HG03442 (cell line): Measurements from ENCODE around the gene TMED1.

Experiments used
- ATAC-seq: cut with Tn5 transposase; IDR thresholded peaks from one replicate; pipeline ENCODE4 v1.9.1; 2021; ENCODE audit warnings: mild to moderate bottlenecking, moderate library complexity; ENCODE audit not compliant: unreplicated experiment

TMED1 gene

GRCh38 chr19:10832939-10833296, 3.1 kb downstream of the TMED1 start:
- no peak for ATAC-seq

GRCh38 chr19:10831987-10832938, 3.7 kb downstream of the TMED1 start:
- no peak for ATAC-seq

GRCh38 chr19:10830931-10831779, 4.9 kb downstream of the TMED1 start:
- no peak for ATAC-seq

- ATAC-seq: no peak
Measured at GRCh38 chr19:10830370-10830769, 5.6 kb downstream of the TMED1 start.

- no peak for ATAC-seq
Measured at GRCh38 chr19:10829967-10830366, 6.0 kb downstream of the TMED1 start.

- ATAC-seq: no peak
Measured at GRCh38 chr19:10828981-10829821, 6.8 kb downstream of the TMED1 start.

- no peak for ATAC-seq
Measured at GRCh38 chr19:10826846-10827245, 9.2 kb downstream of the TMED1 start.

- no peak for ATAC-seq
Measured at GRCh38 chr19:10826231-10826630, 9.8 kb downstream of the TMED1 start.

- no peak for ATAC-seq
Measured at GRCh38 chr19:10823690-10824089, 12.3 kb downstream of the TMED1 start.

GRCh38 chr19:10820173-10820572, 15.8 kb downstream of the TMED1 start:
- ATAC-seq: no peak

GRCh38 chr19:10819124-10820060, 16.6 kb downstream of the TMED1 start:
- ATAC-seq: no peak

- ATAC-seq: no peak
Measured at GRCh38 chr19:10818301-10819123, 17.5 kb downstream of the TMED1 start.

GRCh38 chr19:10817291-10818038, 18.5 kb downstream of the TMED1 start:
- ATAC-seq: no peak

GRCh38 chr19:10816691-10817090, 19.3 kb downstream of the TMED1 start:
- no peak for ATAC-seq

GRCh38 chr19:10815969-10816644, 19.9 kb downstream of the TMED1 start:
- no peak for ATAC-seq

GRCh38 chr19:10815007-10815536, 20.9 kb downstream of the TMED1 start:
- ATAC-seq: no peak

- ATAC-seq: no peak
Measured at GRCh38 chr19:10812902-10813404, 23.1 kb downstream of the TMED1 start.
